Measurements from ENCODE around the gene GGA3. TPM values are rescaled to one million over a fixed set of nuclear protein-coding genes. Genes with fewer than 3 reads are reported as not detected.

GGA3 gene
- total and polyA plus RNA-seq, 10 of the 15 experiments (the other 5 are each of a cell fraction or from before 2014, with no cell fraction given): 7.0 to 57.5 (median 34.0) TPM

GRCh38 chr17:75295201-75296158 lies 34.1 kb upstream of the GGA3 start (continued):
- TF ChIP-seq, protein P1, sequence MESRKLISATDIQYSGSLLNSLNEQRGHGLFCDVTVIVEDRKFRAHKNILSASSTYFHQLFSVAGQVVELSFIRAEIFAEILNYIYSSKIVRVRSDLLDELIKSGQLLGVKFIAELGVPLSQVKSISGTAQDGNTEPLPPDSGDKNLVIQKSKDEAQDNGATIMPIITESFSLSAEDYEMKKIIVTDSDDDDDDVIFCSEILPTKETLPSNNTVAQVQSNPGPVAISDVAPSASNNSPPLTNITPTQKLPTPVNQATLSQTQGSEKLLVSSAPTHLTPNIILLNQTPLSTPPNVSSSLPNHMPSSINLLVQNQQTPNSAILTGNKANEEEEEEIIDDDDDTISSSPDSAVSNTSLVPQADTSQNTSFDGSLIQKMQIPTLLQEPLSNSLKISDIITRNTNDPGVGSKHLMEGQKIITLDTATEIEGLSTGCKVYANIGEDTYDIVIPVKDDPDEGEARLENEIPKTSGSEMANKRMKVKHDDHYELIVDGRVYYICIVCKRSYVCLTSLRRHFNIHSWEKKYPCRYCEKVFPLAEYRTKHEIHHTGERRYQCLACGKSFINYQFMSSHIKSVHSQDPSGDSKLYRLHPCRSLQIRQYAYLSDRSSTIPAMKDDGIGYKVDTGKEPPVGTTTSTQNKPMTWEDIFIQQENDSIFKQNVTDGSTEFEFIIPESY (IDR thresholded peaks at IDR 0.05): no peak
- TF ChIP-seq SMC3 (IDR thresholded peaks at IDR 0.05; ENCODE audit: borderline replicate concordance, low read length) (peak; percentile 13; the same call in 1 of the 2 replicates), MXI1 (IDR thresholded peaks at IDR 0.05; ENCODE audit: low read depth, low read length) (peak; percentile 72; the same call in 1 of the 2 replicates), CBX3 (IDR thresholded peaks at IDR 0.05; ENCODE audit: borderline replicate concordance, low read depth) (no peak), BCL3 (IDR thresholded peaks at IDR 0.05; ENCODE audit: borderline replicate concordance, insufficient read depth, low read depth, low read length, poor library complexity, severe bottlenecking) (peak; percentile 87), SUZ12 (IDR thresholded peaks at IDR 0.05; ENCODE audit: unreplicated experiment) (no peak), ZZZ3 (IDR thresholded peaks at IDR 0.05; ENCODE audit: control insufficient read depth, insufficient read length, low read depth) (no peak), DPF2 (IDR thresholded peaks at IDR 0.05) (peak; percentile 98), NRF1 (conservative IDR thresholded peaks at IDR 0.05; ENCODE audit: low read depth, low read length) (no peak), TARDBP (IDR thresholded peaks at IDR 0.05; ENCODE audit: borderline replicate concordance) (0 out of 2 replicates have a peak, but pooled peaks have one; percentile 38), NFIC (IDR thresholded peaks at IDR 0.05; ENCODE audit: low read depth, low read length) (peak; percentile 97), CREM (IDR thresholded peaks at IDR 0.05; ENCODE audit: low read depth) (peak; percentile 91), IKZF1 (conservative IDR thresholded peaks at IDR 0.05) (peak; percentile 92), ATF7 (IDR thresholded peaks at IDR 0.05; ENCODE audit: low read depth) (peak; percentile 97), PML (IDR thresholded peaks at IDR 0.05; ENCODE audit: low read length) (peak; percentile 89; the same call in 1 of the 2 replicates), ZNF207 (IDR thresholded peaks at IDR 0.05; ENCODE audit: borderline replicate concordance) (0 out of 2 replicates have a peak, but pooled peaks have one; percentile 22)
- TF ChIP-seq, protein P2, sequence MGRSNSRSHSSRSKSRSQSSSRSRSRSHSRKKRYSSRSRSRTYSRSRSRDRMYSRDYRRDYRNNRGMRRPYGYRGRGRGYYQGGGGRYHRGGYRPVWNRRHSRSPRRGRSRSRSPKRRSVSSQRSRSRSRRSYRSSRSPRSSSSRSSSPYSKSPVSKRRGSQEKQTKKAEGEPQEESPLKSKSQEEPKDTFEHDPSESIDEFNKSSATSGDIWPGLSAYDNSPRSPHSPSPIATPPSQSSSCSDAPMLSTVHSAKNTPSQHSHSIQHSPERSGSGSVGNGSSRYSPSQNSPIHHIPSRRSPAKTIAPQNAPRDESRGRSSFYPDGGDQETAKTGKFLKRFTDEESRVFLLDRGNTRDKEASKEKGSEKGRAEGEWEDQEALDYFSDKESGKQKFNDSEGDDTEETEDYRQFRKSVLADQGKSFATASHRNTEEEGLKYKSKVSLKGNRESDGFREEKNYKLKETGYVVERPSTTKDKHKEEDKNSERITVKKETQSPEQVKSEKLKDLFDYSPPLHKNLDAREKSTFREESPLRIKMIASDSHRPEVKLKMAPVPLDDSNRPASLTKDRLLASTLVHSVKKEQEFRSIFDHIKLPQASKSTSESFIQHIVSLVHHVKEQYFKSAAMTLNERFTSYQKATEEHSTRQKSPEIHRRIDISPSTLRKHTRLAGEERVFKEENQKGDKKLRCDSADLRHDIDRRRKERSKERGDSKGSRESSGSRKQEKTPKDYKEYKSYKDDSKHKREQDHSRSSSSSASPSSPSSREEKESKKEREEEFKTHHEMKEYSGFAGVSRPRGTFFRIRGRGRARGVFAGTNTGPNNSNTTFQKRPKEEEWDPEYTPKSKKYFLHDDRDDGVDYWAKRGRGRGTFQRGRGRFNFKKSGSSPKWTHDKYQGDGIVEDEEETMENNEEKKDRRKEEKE (IDR thresholded peaks at IDR 0.05): no peak
- TF ChIP-seq, protein P3, sequence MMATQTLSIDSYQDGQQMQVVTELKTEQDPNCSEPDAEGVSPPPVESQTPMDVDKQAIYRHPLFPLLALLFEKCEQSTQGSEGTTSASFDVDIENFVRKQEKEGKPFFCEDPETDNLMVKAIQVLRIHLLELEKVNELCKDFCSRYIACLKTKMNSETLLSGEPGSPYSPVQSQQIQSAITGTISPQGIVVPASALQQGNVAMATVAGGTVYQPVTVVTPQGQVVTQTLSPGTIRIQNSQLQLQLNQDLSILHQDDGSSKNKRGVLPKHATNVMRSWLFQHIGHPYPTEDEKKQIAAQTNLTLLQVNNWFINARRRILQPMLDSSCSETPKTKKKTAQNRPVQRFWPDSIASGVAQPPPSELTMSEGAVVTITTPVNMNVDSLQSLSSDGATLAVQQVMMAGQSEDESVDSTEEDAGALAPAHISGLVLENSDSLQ (IDR thresholded peaks at IDR 0.05): no peak
- TF ChIP-seq, protein P4, sequence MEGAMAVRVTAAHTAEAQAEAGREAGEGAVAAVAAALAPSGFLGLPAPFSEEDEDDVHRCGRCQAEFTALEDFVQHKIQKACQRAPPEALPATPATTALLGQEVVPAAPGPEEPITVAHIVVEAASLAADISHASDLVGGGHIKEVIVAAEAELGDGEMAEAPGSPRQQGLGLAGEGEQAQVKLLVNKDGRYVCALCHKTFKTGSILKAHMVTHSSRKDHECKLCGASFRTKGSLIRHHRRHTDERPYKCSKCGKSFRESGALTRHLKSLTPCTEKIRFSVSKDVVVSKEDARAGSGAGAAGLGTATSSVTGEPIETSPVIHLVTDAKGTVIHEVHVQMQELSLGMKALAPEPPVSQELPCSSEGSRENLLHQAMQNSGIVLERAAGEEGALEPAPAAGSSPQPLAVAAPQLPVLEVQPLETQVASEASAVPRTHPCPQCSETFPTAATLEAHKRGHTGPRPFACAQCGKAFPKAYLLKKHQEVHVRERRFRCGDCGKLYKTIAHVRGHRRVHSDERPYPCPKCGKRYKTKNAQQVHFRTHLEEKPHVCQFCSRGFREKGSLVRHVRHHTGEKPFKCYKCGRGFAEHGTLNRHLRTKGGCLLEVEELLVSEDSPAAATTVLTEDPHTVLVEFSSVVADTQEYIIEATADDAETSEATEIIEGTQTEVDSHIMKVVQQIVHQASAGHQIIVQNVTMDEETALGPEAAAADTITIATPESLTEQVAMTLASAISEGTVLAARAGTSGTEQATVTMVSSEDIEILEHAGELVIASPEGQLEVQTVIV (IDR thresholded peaks at IDR 0.05; ENCODE audit: borderline replicate concordance, partially characterized antibody): no peak

All from GM12878 (cell line).